GM18951 (cell line): ENCODE measurements around the gene TBC1D10A.

Experiments used
- POLR2A ChIP-seq: IDR thresholded peaks from 4 replicates; pipeline ENCODE4 v1.6.1; 2011; ENCODE audit warnings: mild to moderate bottlenecking; ENCODE audit not compliant: insufficient read length, insufficient read depth; ENCODE audit errors: extremely low read depth
- in situ Hi-C: fragments of 300-500 bp; cut with MboI; formaldehyde crosslinking; loops from one replicate; pipeline ENCODE4 v1.12.0; 2022; ENCODE audit warnings: low sequenced_read_pairs, mixed read lengths, inconsistent platforms; ENCODE audit not compliant: unreplicated experiment

The TBC1D10A gene

GRCh38 chr22:30244066-30244465, 82.7 kb downstream of the TBC1D10A start:
- TF ChIP-seq POLR2A = no peak
- in situ Hi-C loops = loop anchor here (25.0 kb wide), 1 partner anchor 132 kb away; no protein-coding TSS in a partner anchor

DNA sequence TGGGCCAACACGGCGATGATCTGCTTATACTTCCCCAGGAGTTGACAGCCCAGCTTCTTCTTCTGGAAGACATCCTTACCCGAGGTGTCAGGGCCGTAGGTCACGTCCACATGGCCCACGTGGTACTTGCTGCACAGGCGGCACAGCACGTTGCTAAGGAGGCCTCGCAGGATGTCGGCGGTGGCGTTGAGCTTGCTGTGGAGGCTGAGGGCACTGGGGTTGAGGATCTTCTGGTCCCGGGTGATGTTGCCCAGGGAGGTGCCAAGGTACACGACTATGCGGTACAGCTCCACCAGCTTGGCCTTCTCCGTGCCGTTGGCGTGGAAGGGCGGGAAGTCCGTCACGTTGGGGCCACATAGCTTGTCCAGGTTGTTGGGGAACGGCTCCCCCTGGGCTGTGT, 83.1 kb downstream of the TBC1D10A start:
- TF ChIP-seq POLR2A = no peak

More for the DNA sequence above, 83.1 kb downstream of the TBC1D10A start:
- in situ Hi-C loops = loop anchor here (25.0 kb wide), 1 partner anchor 131 kb away; no protein-coding TSS in a partner anchor
